ENCODE data around the gene SH3BGRL2. TPM values are rescaled to one million over a fixed set of nuclear protein-coding genes. Genes with fewer than 3 reads are reported as not detected.
"Not testable (repeated sequence)": the region's sequence is repeated elsewhere in the genome, so short reads cannot be mapped to it uniquely, and the experiment has no call there.

SH3BGRL2 gene
- total and polyA plus RNA-seq, 5 donors = 5.9 to 8.7 (median 8.4) TPM

DNA sequence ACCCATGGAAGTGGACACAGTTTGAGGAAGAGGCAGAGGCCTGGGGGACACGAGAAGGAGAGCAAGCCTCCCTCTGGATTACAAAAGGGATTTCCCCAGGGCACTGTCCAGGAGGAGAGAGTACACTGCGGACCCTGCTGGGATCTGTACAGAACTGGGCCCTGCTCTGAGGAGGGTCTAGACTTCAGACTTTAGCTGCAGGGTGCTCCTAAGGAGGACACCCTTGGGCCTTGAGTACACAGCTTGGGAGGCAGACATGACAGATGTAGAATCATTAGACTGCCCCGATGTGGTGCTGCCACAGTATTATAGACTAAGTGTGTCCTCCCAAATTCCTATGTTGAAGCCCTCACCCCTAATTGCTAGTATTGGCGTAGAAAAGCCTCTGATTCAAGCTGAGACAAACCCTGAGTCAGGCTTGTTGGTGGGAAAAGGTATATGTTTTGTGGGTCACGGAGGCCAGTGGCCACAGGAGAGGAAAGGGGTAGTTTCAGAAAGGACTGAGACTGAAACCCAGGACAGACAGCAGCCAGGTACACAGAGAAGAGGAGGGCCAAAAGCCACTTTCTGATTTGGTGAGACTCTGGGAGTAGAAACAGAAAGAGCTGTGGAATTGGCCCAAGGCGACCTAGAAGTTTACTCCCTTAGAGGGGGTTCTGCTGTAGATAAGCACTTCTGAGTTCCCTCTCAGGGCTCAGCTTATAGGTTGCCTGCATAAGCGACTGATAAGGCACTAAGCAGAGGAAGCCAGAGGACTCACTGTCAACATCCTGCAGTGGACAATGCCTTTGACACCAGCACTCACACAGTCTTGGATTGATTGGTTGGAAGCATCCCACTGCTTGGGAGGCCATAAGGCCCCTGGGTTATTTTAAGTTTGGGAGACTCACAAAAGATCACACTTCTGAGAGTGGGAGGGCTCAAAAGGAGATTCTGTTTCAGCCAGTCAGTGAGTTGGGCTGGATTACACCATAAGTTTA lies 16.5 kb upstream of the SH3BGRL2 start:
- Histone ChIP-seq H3K4me1 (ENCODE audit: control insufficient read depth, insufficient read depth, low read length) (peaks cover 2% of the 10 kb centered on the region), H3K9me3 (ENCODE audit: control insufficient read depth, low read length) (no peaks in the 10 kb centered on the region), H3K27me3 (ENCODE audit: control insufficient read depth, insufficient read depth) (no peaks in the 10 kb centered on the region), H3K27ac (ENCODE audit: low read length) (no peak overlapping the region), H3K4me3 (ENCODE audit: low read length) (no peak overlapping the region)
- no peak for DNase-seq
- WGBS = 78% methylated on average over 7 of the region's 7 CpGs
- intact Hi-C loops (cut with DNase I) = no loop called here
- ATAC-seq = peak; percentile 74 to 81

DNA sequence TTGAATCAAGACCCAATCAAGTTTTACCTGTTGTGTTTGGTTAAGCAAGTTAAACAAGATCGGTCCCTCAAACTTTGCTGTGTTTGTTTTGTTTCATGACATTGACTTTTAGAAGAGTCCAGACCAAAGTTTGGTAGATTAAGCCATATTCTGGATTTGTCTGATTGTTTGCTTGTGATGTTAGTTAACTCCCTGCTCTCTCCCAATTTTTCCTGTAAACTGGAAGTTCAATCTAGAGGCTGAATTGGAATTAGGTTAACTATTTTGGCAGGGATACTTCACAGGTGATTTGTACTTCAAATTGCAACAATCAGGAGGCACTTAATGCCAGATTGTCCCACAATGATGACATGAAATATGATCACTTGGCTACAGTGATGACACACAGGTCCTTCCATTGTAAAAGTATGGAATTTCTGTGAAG lies 13.6 kb upstream of the SH3BGRL2 start:
- H3K4me1 ChIP-seq (ENCODE audit: control insufficient read depth, insufficient read depth, low read length) = peaks cover 2% of the 10 kb centered on the region
- H3K27me3 ChIP-seq (ENCODE audit: control insufficient read depth, insufficient read depth) = no peaks in the 10 kb centered on the region
- 95% methylated on average over 1 of the region's 1 CpG for WGBS
- H3K4me3 ChIP-seq (ENCODE audit: low read length) = no peak overlapping the region
- ATAC-seq (no peak), DNase-seq (no peak)
- H3K9me3 ChIP-seq (ENCODE audit: control insufficient read depth, low read length) = no peaks in the 10 kb centered on the region
- no peak overlapping the region for H3K27ac ChIP-seq (ENCODE audit: low read length)
- intact Hi-C loops (cut with DNase I) = no loop called here

DNA sequence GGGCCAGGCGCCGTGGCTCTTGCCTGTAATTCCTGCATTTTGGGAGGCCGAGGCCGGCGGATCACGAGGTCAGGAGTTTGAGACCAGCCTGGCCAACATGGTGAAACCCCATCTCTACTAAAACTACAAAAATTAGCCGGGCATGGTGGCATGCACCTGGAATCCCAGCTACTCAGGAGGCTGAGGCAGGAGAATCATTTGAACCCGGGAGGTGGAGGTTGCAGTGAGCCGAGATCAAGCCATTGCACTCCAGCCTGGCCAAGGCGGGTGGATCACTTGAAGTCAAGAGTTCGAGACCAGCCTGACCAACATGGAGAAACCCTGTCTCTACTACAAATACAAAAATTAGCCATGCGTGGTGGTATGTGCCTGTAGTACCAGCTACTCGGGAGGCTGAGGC lies 12.7 kb upstream of the SH3BGRL2 start:
- H3K9me3 ChIP-seq (ENCODE audit: control insufficient read depth, low read length); ATAC-seq; H3K27me3 ChIP-seq (ENCODE audit: control insufficient read depth, insufficient read depth); H3K4me1 ChIP-seq (ENCODE audit: control insufficient read depth, insufficient read depth, low read length); H3K27ac ChIP-seq (ENCODE audit: low read length); H3K4me3 ChIP-seq (ENCODE audit: low read length); DNase-seq; intact Hi-C loops (cut with DNase I): not testable (repeated sequence)
- WGBS = 91% methylated on average over 13 of the region's 13 CpGs

DNA sequence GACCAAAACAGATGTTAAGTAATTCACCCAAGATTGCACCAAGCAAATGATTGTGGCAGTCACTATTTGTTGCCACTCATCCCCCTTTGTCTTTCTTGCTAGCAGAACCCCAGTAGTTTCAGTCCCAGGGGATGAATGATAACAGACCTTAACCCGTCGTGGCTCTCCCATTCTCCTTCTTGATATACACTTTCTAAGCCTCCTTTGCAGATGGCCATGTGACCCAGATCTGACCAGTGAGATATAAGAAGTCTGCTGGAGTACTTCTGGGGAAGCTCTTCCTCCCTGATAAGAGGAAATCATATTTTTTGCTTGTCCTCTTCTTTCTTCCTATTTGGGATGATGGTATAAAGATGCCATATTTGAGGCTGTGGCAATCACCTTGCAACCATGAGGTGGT lies 9.6 kb upstream of the SH3BGRL2 start:
- Histone ChIP-seq H3K9me3 (ENCODE audit: control insufficient read depth, low read length) (no peaks in the 10 kb centered on the region), H3K27ac (ENCODE audit: low read length) (no peak overlapping the region), H3K27me3 (ENCODE audit: control insufficient read depth, insufficient read depth) (no peaks in the 10 kb centered on the region), H3K4me3 (ENCODE audit: low read length) (no peak overlapping the region), H3K4me1 (ENCODE audit: control insufficient read depth, insufficient read depth, low read length) (no peaks in the 10 kb centered on the region)
- WGBS = 68% methylated on average over 2 of the region's 2 CpGs
- no peak for DNase-seq
- intact Hi-C loops (cut with DNase I) = loop anchor here in 1 of 4 donors (10.0 kb wide), 1 partner anchor 53 kb away; no protein-coding TSS in a partner anchor
- no peak for ATAC-seq

DNA sequence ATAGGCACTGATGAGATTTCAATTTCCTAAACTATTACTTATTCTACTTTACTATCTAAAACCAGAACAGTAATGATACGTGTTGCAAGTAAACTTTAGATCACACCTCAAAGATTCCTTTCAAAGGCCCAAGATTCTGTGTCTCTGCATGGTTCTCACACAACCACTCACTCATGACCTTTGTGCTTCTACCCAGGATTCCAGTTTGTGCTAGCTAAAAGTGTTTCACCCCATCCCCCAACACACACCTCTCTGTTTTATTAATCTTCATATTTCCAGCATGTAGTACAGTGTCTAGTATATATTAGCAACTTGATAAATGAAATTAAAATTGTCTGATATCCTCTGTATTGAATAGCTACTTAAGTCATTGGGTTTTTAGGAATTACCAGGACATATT lies 8.8 kb upstream of the SH3BGRL2 start:
- Histone ChIP-seq H3K27ac (ENCODE audit: low read length) (no peak overlapping the region), H3K4me3 (ENCODE audit: low read length) (no peak overlapping the region), H3K4me1 (ENCODE audit: control insufficient read depth, insufficient read depth, low read length) (no peaks in the 10 kb centered on the region), H3K9me3 (ENCODE audit: control insufficient read depth, low read length) (no peaks in the 10 kb centered on the region), H3K27me3 (ENCODE audit: control insufficient read depth, insufficient read depth) (no peaks in the 10 kb centered on the region)
- ATAC-seq = no peak
- intact Hi-C loops (cut with DNase I) = loop anchor here in 1 of 4 donors (10.0 kb wide), 1 partner anchor 52 kb away; no protein-coding TSS in a partner anchor
- WGBS = 93% methylated on average over 1 of the region's 1 CpG
- DNase-seq = no peak

DNA sequence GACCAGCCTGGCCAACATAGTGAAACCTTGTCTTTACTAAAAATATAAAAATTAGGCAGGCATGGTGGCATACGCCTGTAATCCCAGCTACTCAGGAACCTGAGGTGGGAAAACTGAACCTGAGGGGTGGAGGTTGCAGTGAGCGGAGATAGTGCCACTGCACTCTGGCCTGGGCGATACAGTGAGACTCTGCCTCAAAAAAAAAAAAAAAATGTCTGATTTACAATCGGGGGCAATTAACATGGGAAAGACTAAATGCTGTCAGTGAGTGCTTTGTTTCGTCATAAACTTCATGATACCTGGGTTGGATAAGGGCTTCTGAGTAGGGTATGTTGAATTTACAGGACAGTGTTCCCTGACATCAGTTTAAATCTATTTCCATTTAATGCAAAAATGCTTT lies 8.0 kb upstream of the SH3BGRL2 start:
- Histone ChIP-seq H3K4me3 (ENCODE audit: low read length) (no peak overlapping the region), H3K4me1 (ENCODE audit: control insufficient read depth, insufficient read depth, low read length) (no peaks in the 10 kb centered on the region), H3K27ac (ENCODE audit: low read length) (no peak overlapping the region), H3K27me3 (ENCODE audit: control insufficient read depth, insufficient read depth) (no peaks in the 10 kb centered on the region), H3K9me3 (ENCODE audit: control insufficient read depth, low read length) (no peaks in the 10 kb centered on the region)
- ATAC-seq (no peak), DNase-seq (no peak)
- WGBS = 93% methylated on average over 5 of the region's 5 CpGs
- intact Hi-C loops (cut with DNase I) = loop anchor here in 1 of 4 donors (10.0 kb wide), 1 partner anchor 52 kb away; no protein-coding TSS in a partner anchor

GRCh38 chr6:79625746-79626145 lies 5.4 kb upstream of the SH3BGRL2 start:
- H3K9me3 ChIP-seq (ENCODE audit: control insufficient read depth, low read length) = no peaks in the 10 kb centered on the region
- intact Hi-C loops (cut with DNase I) = loop anchor here in 1 of 4 donors (10.0 kb wide), 1 partner anchor 49 kb away; no protein-coding TSS in a partner anchor

DNA sequence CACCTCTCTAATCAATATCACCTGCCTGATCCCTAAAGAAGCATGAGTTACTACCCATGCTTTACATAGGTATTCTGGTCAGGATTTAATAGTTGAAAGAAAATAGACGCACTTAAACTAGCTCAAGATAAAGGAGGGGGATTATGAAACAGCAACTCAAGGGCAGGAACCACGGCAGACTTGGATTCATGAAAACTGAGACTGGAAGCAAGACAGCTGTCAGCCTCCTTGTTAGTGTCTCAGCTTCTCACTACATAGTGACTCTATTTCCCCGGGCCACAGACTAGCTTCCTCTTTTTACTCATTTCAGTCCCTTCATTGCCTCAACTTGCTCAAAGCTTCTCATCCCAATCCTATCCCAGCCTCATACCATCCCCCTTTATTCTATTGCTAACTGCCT lies 4.3 kb upstream of the SH3BGRL2 start:
- Histone ChIP-seq H3K4me1 (ENCODE audit: control insufficient read depth, insufficient read depth, low read length) (no peaks in the 10 kb centered on the region), H3K9me3 (ENCODE audit: control insufficient read depth, low read length) (no peaks in the 10 kb centered on the region), H3K27me3 (ENCODE audit: control insufficient read depth, insufficient read depth) (no peaks in the 10 kb centered on the region), H3K4me3 (ENCODE audit: low read length) (no peak overlapping the region), H3K27ac (ENCODE audit: low read length) (no peak overlapping the region)
- ATAC-seq = no peak
- intact Hi-C loops (cut with DNase I) = loop anchor here in 1 of 4 donors (10.0 kb wide), 1 partner anchor 48 kb away; no protein-coding TSS in a partner anchor
- no peak for DNase-seq
- 79% methylated on average over 3 of the region's 3 CpGs for WGBS

More at GRCh38 chr6:79625746-79626145, 5.4 kb upstream of the SH3BGRL2 start:
- ATAC-seq = no peak
- Histone ChIP-seq H3K27me3 (ENCODE audit: control insufficient read depth, insufficient read depth) (no peaks in the 10 kb centered on the region), H3K27ac (ENCODE audit: low read length) (no peak overlapping the region), H3K4me3 (ENCODE audit: low read length) (no peak overlapping the region), H3K4me1 (ENCODE audit: control insufficient read depth, insufficient read depth, low read length) (no peaks in the 10 kb centered on the region)
- no peak for DNase-seq

DNA sequence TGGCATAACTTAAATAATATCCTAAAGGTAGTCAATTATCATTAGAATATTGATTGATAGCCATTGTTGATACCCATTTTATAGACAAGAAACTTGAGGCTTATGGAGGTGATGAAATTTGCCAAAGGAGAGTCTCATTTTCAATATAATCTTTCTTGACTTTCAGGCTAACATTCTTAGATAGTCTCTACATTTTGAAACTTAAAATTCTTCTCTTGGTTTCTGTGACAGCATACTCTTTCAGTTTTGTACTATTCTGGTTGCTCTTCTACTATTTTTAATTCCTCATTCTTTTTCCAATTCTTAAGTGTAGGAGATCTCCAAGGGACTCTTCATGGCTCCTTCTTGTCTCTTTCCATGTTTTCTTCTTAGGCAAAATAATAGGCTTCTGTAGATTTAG lies 3.7 kb upstream of the SH3BGRL2 start:
- Histone ChIP-seq H3K27ac (ENCODE audit: low read length) (no peak overlapping the region), H3K4me3 (ENCODE audit: low read length) (no peak overlapping the region), H3K4me1 (ENCODE audit: control insufficient read depth, insufficient read depth, low read length) (no peaks in the 10 kb centered on the region), H3K9me3 (ENCODE audit: control insufficient read depth, low read length) (no peaks in the 10 kb centered on the region), H3K27me3 (ENCODE audit: control insufficient read depth, insufficient read depth) (no peaks in the 10 kb centered on the region)
- ATAC-seq (no peak), DNase-seq (no peak)
- intact Hi-C loops (cut with DNase I) = loop anchor here in 1 of 4 donors (10.0 kb wide), 1 partner anchor 47 kb away; no protein-coding TSS in a partner anchor

DNA sequence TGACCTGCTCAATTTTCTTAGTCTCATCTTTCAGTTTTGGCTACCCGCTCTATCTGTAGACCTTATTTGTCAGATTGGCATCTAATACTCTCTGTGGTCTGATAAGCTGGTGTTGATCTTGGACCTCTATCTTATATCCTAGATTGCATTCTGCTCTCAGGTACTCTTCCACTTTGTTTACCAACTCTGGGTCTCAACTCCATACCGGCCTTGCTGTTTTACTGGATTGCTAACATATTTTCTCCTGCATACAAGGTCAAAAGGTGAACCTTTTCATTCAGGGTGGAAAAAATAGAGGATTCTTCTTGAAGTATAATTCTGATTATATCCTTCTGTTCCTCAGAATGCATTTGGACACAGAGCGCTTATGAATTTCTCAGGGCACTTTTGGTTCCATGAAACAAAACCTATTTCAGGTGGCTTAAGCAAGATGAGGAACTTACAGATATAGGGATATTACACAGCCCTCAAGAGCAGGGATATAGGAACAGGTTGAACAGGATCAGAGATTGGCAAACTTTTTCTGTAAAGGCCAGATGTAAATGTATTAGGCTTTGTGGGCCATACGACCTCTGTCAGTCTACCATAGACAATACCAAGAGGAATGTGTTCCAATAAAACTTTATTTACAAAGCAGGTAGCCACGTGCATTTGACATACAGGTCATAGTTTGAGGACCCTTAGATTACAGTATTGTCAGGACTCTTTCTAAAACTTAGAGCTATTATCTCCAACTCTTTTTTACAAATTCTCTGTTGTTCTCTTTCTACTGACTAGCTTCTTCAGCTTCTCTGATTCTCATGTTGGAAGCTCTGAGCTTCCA lies 2.5 kb upstream of the SH3BGRL2 start:
- H3K9me3 ChIP-seq (ENCODE audit: control insufficient read depth, low read length) = no peaks in the 10 kb centered on the region
- ATAC-seq = no peak

More for the DNA sequence above, 2.5 kb upstream of the SH3BGRL2 start:
- Histone ChIP-seq H3K4me3 (ENCODE audit: low read length) (no peak overlapping the region), H3K4me1 (ENCODE audit: control insufficient read depth, insufficient read depth, low read length) (no peaks in the 10 kb centered on the region), H3K27ac (ENCODE audit: low read length) (no peak overlapping the region), H3K27me3 (ENCODE audit: control insufficient read depth, insufficient read depth) (no peaks in the 10 kb centered on the region)
- WGBS = 96% methylated on average over 5 of the region's 5 CpGs
- intact Hi-C loops (cut with DNase I) = loop anchor here in 1 of 4 donors (10.0 kb wide), 1 partner anchor 46 kb away; no protein-coding TSS in a partner anchor
- DNase-seq = no peak

Data from right cardiac atrium (tissue), 5 donors.